GM23338 (cell line): ENCODE measurements around the gene CELF2. TPM values are rescaled to one million over a fixed set of nuclear protein-coding genes. Genes with fewer than 3 reads are reported as not detected.
A peak's percentile ranks its signal among the peaks of the same experiment; 100 is the strongest.

Experiments used
- ATAC-seq: fragments of 200-7000 bp; cut with Tn5 transposase; 3 replicates; pipeline ENCODE4 v1.9.1; 2020
- DNase-seq: peaks from one replicate; pipeline ENCODE4 v3.0.0-alpha.2; 2015; ENCODE audit warnings: low spot score
- H2AFZ ChIP-seq: fragments of 200-600 bp; sonication (generic); 2 replicates; pipeline ENCODE4 v1.8.0; 2016; ENCODE audit warnings: antibody characterized with exemption, mild to moderate bottlenecking, moderate library complexity
- H3F3A ChIP-seq: fragments of 200-600 bp; sonication (generic); replicated peaks from 2 replicates; pipeline ENCODE4 v1.8.0; 2017; ENCODE audit warnings: antibody characterized with exemption, mixed run types, low read depth
- H3K27ac ChIP-seq: fragments of 200-600 bp; sonication (generic); 2 replicates; pipeline ENCODE4 v1.6.1; 2016; ENCODE audit warnings: low read depth
- H3K27me3 ChIP-seq: fragments of 200-600 bp; sonication (generic); 2 replicates; pipeline ENCODE4 v1.8.0; 2016; ENCODE audit warnings: mild to moderate bottlenecking, mixed run types, moderate library complexity; ENCODE audit not compliant: insufficient read depth
- H3K36me3 ChIP-seq: fragments of 200-600 bp; sonication (generic); 2 replicates; pipeline ENCODE4 v1.8.0; 2016; ENCODE audit warnings: mild to moderate bottlenecking; ENCODE audit not compliant: insufficient read depth
- H3K4me1 ChIP-seq: fragments of 200-600 bp; sonication (generic); 2 replicates; pipeline ENCODE4 v1.8.0; 2016; ENCODE audit warnings: mild to moderate bottlenecking, moderate library complexity; ENCODE audit not compliant: insufficient read depth
- H3K4me2 ChIP-seq: fragments of 200-600 bp; sonication (generic); 2 replicates; pipeline ENCODE4 v1.7.1; 2017; ENCODE audit warnings: mixed run types
- H3K4me3 ChIP-seq: fragments of 200-600 bp; sonication (generic); 2 replicates; pipeline ENCODE4 v1.6.1; 2016; ENCODE audit warnings: mixed run types
- H3K79me2 ChIP-seq: fragments of 200-600 bp; sonication (generic); replicated peaks from 2 replicates; pipeline ENCODE4 v1.8.0; 2017; ENCODE audit warnings: mild to moderate bottlenecking; ENCODE audit not compliant: insufficient read depth
- H3K9me2 ChIP-seq: fragments of 200-600 bp; sonication (generic); 2 replicates; pipeline ENCODE4 v1.8.0; 2017; ENCODE audit not compliant: insufficient read depth
- H4K20me1 ChIP-seq: fragments of 200-600 bp; sonication (generic); replicated peaks from 2 replicates; pipeline ENCODE4 v1.8.0; 2017; ENCODE audit warnings: mild to moderate bottlenecking; ENCODE audit not compliant: insufficient read depth
- H3K27ac Mint-ChIP-seq: 2 replicates; pipeline ENCODE4 v1.8.0; 2020; ENCODE audit warnings: inconsistent platforms, mild to moderate bottlenecking, moderate library complexity, mixed read lengths
- H3K27me3 Mint-ChIP-seq: 3 replicates; pipeline ENCODE4 v1.8.0; 2022; ENCODE audit warnings: low read depth, mild to moderate bottlenecking, moderate library complexity, mixed read lengths, inconsistent platforms; ENCODE audit not compliant: insufficient read depth, poor library complexity
- H3K36me3 Mint-ChIP-seq: 3 replicates; pipeline ENCODE4 v1.8.0; 2021; ENCODE audit warnings: low read depth, mild to moderate bottlenecking, inconsistent platforms, moderate library complexity, mixed read lengths
- H3K4me1 Mint-ChIP-seq: 3 replicates; pipeline ENCODE4 v1.8.0; 2020; ENCODE audit warnings: mild to moderate bottlenecking, inconsistent platforms, mixed read lengths
- H3K4me3 Mint-ChIP-seq: 3 replicates; pipeline ENCODE4 v1.8.0; 2021; ENCODE audit warnings: moderate library complexity, mild to moderate bottlenecking, inconsistent platforms, mixed read lengths
- H3K9me3 Mint-ChIP-seq: 3 replicates; pipeline ENCODE4 v1.8.0; 2020; ENCODE audit warnings: moderate library complexity, mild to moderate bottlenecking, inconsistent platforms, mixed read lengths
- CREB1 ChIP-seq: fragments of 250-450 bp; sonication (Bioruptor Pico); IDR thresholded peaks from 2 replicates; pipeline ENCODE4 v1.5.0; 2020; ENCODE audit warnings: low read depth, mild to moderate bottlenecking, moderate library complexity
- ETS1 ChIP-seq: IDR thresholded peaks from 2 replicates; pipeline ENCODE4 v1.6.1; 2016; ENCODE audit warnings: antibody characterized with exemption
- EZH2 ChIP-seq: fragments of 200-600 bp; sonication (generic); IDR thresholded peaks from one replicate; pipeline ENCODE4 v1.8.0; 2017; ENCODE audit warnings: antibody characterized with exemption, mild to moderate bottlenecking, low read depth; ENCODE audit not compliant: unreplicated experiment
- EZH2phosphoT487 ChIP-seq: fragments of 200-600 bp; sonication (generic); IDR thresholded peaks from one replicate; pipeline ENCODE4 v1.8.1; 2018; ENCODE audit warnings: antibody characterized with exemption; ENCODE audit not compliant: unreplicated experiment
- JUNB ChIP-seq: IDR thresholded peaks from one replicate; pipeline ENCODE4 v1.6.1; 2016; ENCODE audit warnings: antibody characterized with exemption; ENCODE audit not compliant: unreplicated experiment
- NANOG ChIP-seq: IDR thresholded peaks from 2 replicates; pipeline ENCODE4 v1.6.1; 2016; ENCODE audit warnings: antibody characterized with exemption, borderline replicate concordance
- POLR2AphosphoS5 ChIP-seq: IDR thresholded peaks from 2 replicates; pipeline ENCODE4 v1.6.1; 2016; ENCODE audit warnings: antibody characterized with exemption, low read depth
- STAT1 ChIP-seq: IDR thresholded peaks from one replicate; pipeline ENCODE4 v1.6.1; 2016; ENCODE audit warnings: antibody characterized with exemption; ENCODE audit not compliant: unreplicated experiment
- ZNF114 ChIP-seq: fragments of 250-450 bp; sonication (Bioruptor Pico); IDR thresholded peaks from 2 replicates; pipeline ENCODE4 v1.5.0; 2020; ENCODE audit warnings: mild to moderate bottlenecking, moderate library complexity
- ZNF331 ChIP-seq: fragments of 250-450 bp; sonication (Bioruptor Pico); IDR thresholded peaks from 2 replicates; pipeline ENCODE4 v1.5.0; 2020; ENCODE audit warnings: low read depth, mild to moderate bottlenecking, moderate library complexity
- polyA plus RNA-seq: library from polyadenylated mRNA; unstranded; fragments of >200 nt; fragmentation: Nextera tagmentation; extraction: Ambion mirVana; gene quantifications from 2 replicates; pipeline ENCODE4 v1.2.1, GENCODE V29; 2016
- total RNA-seq: library from RNA; depleted of rRNA; stranded (reverse); fragments of >200 nt; shearing (Covaris generic); gene quantifications from 2 replicates; pipeline ENCODE4 v1.2.3, GENCODE V29; 2014
- TF ChIP-seq, protein P1 (sequence below): IDR thresholded peaks from one replicate; pipeline ENCODE4 v1.6.1; 2018; ENCODE audit warnings: antibody characterized with exemption; ENCODE audit not compliant: unreplicated experiment
- TF ChIP-seq, protein P2 (sequence below), 2 experiments: fragments of 200-600 bp in 1 of 2; sonication (generic) in 1 of 2; conservative IDR thresholded peaks; 2 replicates each; pipeline versions ENCODE4 v1.5.1 to v1.6.1; 2016 to 2017; ENCODE audit warnings: antibody characterized with exemption in 2 of 2, low read depth in 2 of 2, mild to moderate bottlenecking in 2 of 2, moderate library complexity in 1 of 2
- TF ChIP-seq, protein P3 (sequence below): fragments of 250-450 bp; sonication (Bioruptor Pico); IDR thresholded peaks from 2 replicates; pipeline ENCODE4 v1.5.0; 2020; ENCODE audit warnings: mild to moderate bottlenecking, moderate library complexity

CELF2 gene
- total and polyA plus RNA-seq, 2 experiments from 2014 or later, result 18.1 to 22.5 TPM

DNA sequence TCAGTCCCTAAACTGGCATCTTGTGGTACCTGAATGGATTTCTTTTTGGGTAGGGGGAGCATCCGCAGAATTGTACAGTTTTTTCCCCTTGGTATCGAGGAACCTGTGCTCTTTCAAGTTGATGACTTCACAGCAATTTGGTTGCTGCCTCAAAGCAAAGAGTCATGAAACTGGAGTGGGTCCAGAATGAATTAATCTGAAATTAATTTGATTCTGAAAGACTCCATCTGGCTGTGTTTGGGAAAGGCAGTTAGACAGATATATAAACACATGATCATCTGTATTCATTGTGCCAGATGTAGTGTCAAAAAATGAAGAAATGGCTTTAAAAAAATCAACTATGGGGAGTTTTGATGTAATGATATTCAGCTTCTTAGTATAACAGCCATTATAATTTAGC lies 136.1 kb downstream of the CELF2 start:
- Histone ChIP-seq H3K4me1 (peaks cover 47% of the 10 kb centered on the region), H2AFZ (no peak overlapping the region), H3K27ac (no peak overlapping the region), H4K20me1 (no peaks in the 10 kb centered on the region), H3K79me2 (peaks cover 5% of the 10 kb centered on the region; the same call in 1 of the 2 replicates), H3K9me2 (no peaks in the 10 kb centered on the region), H3K4me2 (no peak overlapping the region), H3K27me3 (no peaks in the 10 kb centered on the region), H3F3A (no peaks in the 10 kb centered on the region), H3K36me3 (no peaks in the 10 kb centered on the region), H3K4me3 (no peak overlapping the region)
- peaks cover 67% of the 10 kb centered on the region for H3K4me1 Mint-ChIP-seq
- H3K36me3 Mint-ChIP-seq, result no peaks in the 10 kb centered on the region
- H3K27ac Mint-ChIP-seq, result peak overlapping the region; percentile 66
- no peak for ATAC-seq
- H3K9me3 Mint-ChIP-seq, result no peaks in the 10 kb centered on the region
- DNase-seq, result no peak
- no peaks in the 10 kb centered on the region for H3K27me3 Mint-ChIP-seq
- no peak overlapping the region for H3K4me3 Mint-ChIP-seq
- TF ChIP-seq ZNF331 (CRISPR knock-in tag) (no peak), EZH2 (no peak), STAT1 (no peak), EZH2phosphoT487 (no peak), NANOG (no peak), CREB1 (no peak), JUNB (no peak), ZNF114 (CRISPR knock-in tag) (no peak), POLR2AphosphoS5 (no peak), ETS1 (no peak)
- TF ChIP-seq, protein P1, sequence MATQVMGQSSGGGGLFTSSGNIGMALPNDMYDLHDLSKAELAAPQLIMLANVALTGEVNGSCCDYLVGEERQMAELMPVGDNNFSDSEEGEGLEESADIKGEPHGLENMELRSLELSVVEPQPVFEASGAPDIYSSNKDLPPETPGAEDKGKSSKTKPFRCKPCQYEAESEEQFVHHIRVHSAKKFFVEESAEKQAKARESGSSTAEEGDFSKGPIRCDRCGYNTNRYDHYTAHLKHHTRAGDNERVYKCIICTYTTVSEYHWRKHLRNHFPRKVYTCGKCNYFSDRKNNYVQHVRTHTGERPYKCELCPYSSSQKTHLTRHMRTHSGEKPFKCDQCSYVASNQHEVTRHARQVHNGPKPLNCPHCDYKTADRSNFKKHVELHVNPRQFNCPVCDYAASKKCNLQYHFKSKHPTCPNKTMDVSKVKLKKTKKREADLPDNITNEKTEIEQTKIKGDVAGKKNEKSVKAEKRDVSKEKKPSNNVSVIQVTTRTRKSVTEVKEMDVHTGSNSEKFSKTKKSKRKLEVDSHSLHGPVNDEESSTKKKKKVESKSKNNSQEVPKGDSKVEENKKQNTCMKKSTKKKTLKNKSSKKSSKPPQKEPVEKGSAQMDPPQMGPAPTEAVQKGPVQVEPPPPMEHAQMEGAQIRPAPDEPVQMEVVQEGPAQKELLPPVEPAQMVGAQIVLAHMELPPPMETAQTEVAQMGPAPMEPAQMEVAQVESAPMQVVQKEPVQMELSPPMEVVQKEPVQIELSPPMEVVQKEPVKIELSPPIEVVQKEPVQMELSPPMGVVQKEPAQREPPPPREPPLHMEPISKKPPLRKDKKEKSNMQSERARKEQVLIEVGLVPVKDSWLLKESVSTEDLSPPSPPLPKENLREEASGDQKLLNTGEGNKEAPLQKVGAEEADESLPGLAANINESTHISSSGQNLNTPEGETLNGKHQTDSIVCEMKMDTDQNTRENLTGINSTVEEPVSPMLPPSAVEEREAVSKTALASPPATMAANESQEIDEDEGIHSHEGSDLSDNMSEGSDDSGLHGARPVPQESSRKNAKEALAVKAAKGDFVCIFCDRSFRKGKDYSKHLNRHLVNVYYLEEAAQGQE, result no peak
- TF ChIP-seq, protein P2, sequence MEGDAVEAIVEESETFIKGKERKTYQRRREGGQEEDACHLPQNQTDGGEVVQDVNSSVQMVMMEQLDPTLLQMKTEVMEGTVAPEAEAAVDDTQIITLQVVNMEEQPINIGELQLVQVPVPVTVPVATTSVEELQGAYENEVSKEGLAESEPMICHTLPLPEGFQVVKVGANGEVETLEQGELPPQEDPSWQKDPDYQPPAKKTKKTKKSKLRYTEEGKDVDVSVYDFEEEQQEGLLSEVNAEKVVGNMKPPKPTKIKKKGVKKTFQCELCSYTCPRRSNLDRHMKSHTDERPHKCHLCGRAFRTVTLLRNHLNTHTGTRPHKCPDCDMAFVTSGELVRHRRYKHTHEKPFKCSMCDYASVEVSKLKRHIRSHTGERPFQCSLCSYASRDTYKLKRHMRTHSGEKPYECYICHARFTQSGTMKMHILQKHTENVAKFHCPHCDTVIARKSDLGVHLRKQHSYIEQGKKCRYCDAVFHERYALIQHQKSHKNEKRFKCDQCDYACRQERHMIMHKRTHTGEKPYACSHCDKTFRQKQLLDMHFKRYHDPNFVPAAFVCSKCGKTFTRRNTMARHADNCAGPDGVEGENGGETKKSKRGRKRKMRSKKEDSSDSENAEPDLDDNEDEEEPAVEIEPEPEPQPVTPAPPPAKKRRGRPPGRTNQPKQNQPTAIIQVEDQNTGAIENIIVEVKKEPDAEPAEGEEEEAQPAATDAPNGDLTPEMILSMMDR (conservative IDR thresholded peaks at IDR 0.05; ENCODE audit: low read depth in 2 of 2), result no peak
- TF ChIP-seq, protein P3, sequence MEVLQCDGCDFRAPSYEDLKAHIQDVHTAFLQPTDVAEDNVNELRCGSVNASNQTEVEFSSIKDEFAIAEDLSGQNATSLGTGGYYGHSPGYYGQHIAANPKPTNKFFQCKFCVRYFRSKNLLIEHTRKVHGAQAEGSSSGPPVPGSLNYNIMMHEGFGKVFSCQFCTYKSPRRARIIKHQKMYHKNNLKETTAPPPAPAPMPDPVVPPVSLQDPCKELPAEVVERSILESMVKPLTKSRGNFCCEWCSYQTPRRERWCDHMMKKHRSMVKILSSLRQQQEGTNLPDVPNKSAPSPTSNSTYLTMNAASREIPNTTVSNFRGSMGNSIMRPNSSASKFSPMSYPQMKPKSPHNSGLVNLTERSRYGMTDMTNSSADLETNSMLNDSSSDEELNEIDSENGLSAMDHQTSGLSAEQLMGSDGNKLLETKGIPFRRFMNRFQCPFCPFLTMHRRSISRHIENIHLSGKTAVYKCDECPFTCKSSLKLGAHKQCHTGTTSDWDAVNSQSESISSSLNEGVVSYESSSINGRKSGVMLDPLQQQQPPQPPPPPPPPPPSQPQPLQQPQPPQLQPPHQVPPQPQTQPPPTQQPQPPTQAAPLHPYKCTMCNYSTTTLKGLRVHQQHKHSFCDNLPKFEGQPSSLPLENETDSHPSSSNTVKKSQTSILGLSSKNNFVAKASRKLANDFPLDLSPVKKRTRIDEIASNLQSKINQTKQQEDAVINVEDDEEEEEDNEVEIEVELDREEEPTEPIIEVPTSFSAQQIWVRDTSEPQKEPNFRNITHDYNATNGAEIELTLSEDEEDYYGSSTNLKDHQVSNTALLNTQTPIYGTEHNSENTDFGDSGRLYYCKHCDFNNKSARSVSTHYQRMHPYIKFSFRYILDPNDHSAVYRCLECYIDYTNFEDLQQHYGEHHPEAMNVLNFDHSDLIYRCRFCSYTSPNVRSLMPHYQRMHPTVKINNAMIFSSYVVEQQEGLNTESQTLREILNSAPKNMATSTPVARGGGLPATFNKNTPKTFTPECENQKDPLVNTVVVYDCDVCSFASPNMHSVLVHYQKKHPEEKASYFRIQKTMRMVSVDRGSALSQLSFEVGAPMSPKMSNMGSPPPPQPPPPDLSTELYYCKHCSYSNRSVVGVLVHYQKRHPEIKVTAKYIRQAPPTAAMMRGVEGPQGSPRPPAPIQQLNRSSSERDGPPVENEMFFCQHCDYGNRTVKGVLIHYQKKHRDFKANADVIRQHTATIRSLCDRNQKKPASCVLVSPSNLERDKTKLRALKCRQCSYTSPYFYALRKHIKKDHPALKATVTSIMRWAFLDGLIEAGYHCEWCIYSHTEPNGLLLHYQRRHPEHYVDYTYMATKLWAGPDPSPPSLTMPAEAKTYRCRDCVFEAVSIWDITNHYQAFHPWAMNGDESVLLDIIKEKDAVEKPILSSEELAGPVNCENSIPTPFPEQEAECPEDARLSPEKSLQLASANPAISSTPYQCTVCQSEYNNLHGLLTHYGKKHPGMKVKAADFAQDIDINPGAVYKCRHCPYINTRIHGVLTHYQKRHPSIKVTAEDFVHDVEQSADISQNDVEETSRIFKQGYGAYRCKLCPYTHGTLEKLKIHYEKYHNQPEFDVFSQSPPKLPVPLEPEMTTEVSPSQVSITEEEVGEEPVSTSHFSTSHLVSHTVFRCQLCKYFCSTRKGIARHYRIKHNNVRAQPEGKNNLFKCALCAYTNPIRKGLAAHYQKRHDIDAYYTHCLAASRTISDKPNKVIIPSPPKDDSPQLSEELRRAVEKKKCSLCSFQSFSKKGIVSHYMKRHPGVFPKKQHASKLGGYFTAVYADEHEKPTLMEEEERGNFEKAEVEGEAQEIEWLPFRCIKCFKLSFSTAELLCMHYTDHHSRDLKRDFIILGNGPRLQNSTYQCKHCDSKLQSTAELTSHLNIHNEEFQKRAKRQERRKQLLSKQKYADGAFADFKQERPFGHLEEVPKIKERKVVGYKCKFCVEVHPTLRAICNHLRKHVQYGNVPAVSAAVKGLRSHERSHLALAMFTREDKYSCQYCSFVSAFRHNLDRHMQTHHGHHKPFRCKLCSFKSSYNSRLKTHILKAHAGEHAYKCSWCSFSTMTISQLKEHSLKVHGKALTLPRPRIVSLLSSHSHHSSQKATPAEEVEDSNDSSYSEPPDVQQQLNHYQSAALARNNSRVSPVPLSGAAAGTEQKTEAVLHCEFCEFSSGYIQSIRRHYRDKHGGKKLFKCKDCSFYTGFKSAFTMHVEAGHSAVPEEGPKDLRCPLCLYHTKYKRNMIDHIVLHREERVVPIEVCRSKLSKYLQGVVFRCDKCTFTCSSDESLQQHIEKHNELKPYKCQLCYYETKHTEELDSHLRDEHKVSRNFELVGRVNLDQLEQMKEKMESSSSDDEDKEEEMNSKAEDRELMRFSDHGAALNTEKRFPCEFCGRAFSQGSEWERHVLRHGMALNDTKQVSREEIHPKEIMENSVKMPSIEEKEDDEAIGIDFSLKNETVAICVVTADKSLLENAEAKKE (CRISPR knock-in tag), result no peak
